ENCODE measurements around the gene F2R.

Gene F2R

GRCh38 chr5:76742583-76742982 lies 26.7 kb downstream of the F2R start:
- no peaks in the 10 kb centered on the region for H3K27me3 ChIP-seq (ENCODE audit: insufficient read depth, low read depth, severe bottlenecking)
- H3K4me3 ChIP-seq (ENCODE audit: low read depth, low read length), result no peak overlapping the region
- H3K36me3 ChIP-seq, result no peaks in the 10 kb centered on the region
- no peaks in the 10 kb centered on the region for H3K9me3 ChIP-seq (ENCODE audit: severe bottlenecking)
- DNase-seq, result no peak
- H3K27ac ChIP-seq, result no peak overlapping the region
- no peak for TF ChIP-seq CTCF (IDR thresholded peaks at IDR 0.05; ENCODE audit: low read depth, low read length)

- Histone ChIP-seq H3K36me3 (no peaks in the 10 kb centered on the region), H3K9me3 (ENCODE audit: severe bottlenecking) (no peaks in the 10 kb centered on the region), H3K27ac (no peak overlapping the region), H3K27me3 (ENCODE audit: insufficient read depth, low read depth, severe bottlenecking) (no peaks in the 10 kb centered on the region), H3K4me3 (ENCODE audit: low read depth, low read length) (no peak overlapping the region)
- no peak for TF ChIP-seq CTCF (IDR thresholded peaks at IDR 0.05; ENCODE audit: low read depth, low read length)
- DNase-seq, result no peak
These were observed 28.7 kb downstream of the F2R start for GRCh38 chr5:76744632-76745031.

GRCh38 chr5:76745670-76746069 lies 29.7 kb downstream of the F2R start:
- no peak for DNase-seq
- H3K27ac ChIP-seq, result no peak overlapping the region
- no peak for TF ChIP-seq CTCF (IDR thresholded peaks at IDR 0.05; ENCODE audit: low read depth, low read length)
- H3K27me3 ChIP-seq (ENCODE audit: insufficient read depth, low read depth, severe bottlenecking), result no peaks in the 10 kb centered on the region
- no peak overlapping the region for H3K4me3 ChIP-seq (ENCODE audit: low read depth, low read length)
- no peaks in the 10 kb centered on the region for H3K36me3 ChIP-seq
- no peaks in the 10 kb centered on the region for H3K9me3 ChIP-seq (ENCODE audit: severe bottlenecking)

DNA sequence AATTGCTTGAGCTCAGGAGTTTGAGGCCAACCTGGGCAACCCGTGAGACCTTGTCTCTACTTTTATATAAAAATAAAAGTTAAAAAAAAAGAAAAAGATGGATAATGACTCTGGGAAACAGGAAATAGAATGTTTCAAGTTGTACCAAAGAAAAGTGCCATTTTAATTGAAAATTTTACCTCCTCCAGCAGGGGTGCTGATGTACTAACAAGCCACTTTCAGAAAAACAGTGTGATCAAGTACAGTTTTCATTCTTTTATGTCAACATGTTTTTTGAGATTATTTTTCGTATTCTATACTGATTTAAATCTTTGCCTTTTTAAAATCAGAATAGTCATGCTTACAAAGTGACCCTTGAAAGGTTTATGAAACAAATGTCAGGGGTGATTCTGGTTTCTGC lies 30.8 kb downstream of the F2R start:
- no peaks in the 10 kb centered on the region for H3K9me3 ChIP-seq (ENCODE audit: severe bottlenecking)
- no peak overlapping the region for H3K4me3 ChIP-seq (ENCODE audit: low read depth, low read length)
- no peak for DNase-seq
- TF ChIP-seq CTCF (IDR thresholded peaks at IDR 0.05; ENCODE audit: low read depth, low read length), result no peak
- no peaks in the 10 kb centered on the region for H3K27me3 ChIP-seq (ENCODE audit: insufficient read depth, low read depth, severe bottlenecking)
- H3K36me3 ChIP-seq, result no peaks in the 10 kb centered on the region
- no peak overlapping the region for H3K27ac ChIP-seq

GRCh38 chr5:76747706-76748105 lies 31.8 kb downstream of the F2R start:
- no peak overlapping the region for H3K4me3 ChIP-seq (ENCODE audit: low read depth, low read length)
- DNase-seq, result no peak
- H3K9me3 ChIP-seq (ENCODE audit: severe bottlenecking), result no peaks in the 10 kb centered on the region
- H3K27ac ChIP-seq, result no peak overlapping the region
- H3K36me3 ChIP-seq, result no peaks in the 10 kb centered on the region
- TF ChIP-seq CTCF (IDR thresholded peaks at IDR 0.05; ENCODE audit: low read depth, low read length), result no peak
- H3K27me3 ChIP-seq (ENCODE audit: insufficient read depth, low read depth, severe bottlenecking), result no peaks in the 10 kb centered on the region

GRCh38 chr5:76751291-76751690 lies 35.4 kb downstream of the F2R start:
- Histone ChIP-seq H3K36me3 (no peaks in the 10 kb centered on the region), H3K27me3 (ENCODE audit: insufficient read depth, low read depth, severe bottlenecking) (no peaks in the 10 kb centered on the region), H3K9me3 (ENCODE audit: severe bottlenecking) (no peaks in the 10 kb centered on the region), H3K4me3 (ENCODE audit: low read depth, low read length) (no peak overlapping the region), H3K27ac (no peak overlapping the region)
- no peak for DNase-seq
- no peak for TF ChIP-seq CTCF (IDR thresholded peaks at IDR 0.05; ENCODE audit: low read depth, low read length)
